ENCODE measurements around the gene NES.
A peak's percentile ranks its signal among the peaks of the same experiment; 100 is the strongest.

The NES gene

DNA sequence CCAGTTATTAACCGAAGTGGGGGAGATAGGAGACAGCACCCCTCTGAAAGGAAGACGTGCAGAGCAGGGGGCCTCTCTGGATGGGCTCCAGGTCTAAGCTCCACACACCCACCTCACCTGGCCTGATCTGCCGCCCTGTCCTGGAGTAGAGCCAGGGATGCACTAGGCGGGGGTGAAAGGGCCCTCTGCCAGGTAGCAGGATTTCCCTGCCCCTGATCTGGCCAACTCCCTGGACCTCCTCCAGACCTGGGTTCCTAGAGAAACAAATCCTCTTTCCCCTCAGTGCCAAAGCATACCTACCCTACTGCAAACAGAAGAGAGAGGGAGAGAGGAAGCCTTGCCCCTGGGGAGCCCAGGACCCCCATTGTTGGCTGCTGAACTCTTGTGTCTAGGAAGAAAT, 26.1 kb upstream of the NES start:
- no peak for DNase-seq

DNA sequence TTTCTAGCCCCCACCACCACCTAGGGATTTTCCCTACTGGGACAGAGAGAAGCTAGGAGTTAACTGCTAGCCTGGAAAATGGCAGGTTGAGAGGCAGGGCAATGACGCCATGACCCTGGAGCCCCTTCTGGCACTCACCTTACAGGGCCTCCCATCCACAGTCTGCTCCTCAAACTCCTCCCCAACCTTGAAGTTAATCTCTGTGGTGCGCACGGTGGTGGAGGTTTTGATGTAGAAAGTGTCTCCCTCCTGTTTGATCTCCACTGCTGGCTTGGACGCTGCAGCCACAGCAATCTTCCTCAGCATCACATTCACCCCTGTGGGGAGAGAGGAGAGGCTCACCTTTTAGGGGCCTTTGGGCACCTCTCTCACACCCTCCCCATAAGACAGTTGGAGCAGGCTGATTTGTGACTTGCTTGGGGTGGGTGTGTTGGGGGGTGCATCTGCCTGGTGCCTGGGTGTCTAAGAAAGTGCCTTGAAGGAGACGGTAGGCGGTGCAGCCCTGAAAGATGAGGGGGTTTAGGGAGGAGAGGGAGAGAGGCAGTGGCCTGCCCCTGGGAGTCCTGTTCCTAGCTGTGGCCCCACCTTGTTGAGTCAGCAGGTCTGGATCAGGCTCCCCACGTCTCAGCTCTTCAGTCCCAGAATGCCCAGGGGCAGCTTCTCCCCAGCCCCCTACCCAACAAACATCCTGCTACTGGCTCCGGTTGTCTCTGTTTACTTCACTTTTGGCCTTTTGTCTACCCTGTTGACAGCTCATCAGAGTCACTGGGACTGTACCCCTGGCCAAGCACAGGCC, 23.7 kb upstream of the NES start:
- no peak for DNase-seq

DNA sequence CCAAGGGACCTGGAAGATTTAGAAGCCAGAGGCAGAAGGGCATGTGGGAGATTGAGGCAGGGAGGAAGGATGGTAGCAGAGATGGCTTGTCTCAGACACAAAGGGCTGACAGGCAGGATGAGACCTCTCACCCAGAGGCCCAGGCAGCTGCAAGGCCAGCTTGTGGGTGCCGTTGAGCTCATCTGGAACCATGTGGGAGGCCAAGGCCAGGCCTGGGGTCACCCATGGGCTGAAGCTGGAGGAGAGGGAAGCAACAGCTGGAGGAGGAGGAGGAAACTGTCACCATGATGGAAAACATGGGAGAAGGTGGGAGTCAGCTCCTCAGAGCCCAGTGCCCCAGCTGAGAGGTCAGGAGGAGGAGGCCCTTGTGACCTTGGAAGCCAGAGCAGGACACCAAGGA, 21.8 kb upstream of the NES start:
- no peak for DNase-seq

DNA sequence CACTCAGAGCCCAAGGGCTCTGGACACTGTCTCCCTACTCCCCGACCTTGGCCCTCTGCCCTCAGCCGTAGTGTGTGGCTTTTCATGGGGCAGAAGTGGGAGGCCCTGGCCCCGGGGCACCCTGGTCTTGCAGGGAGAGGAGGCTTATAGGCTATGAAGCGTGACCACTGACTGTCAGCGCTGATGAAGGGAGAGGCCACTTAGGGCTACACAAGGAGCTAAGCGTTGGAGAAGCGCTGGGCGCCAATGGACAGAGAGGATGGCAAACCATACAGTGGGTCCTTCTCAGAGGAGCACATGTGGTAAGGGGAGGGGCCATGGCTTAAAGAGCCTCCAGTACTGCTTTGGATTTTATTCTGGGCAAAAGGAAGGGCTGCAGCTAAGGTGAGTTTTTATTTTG, 20.3 kb upstream of the NES start:
- DNase-seq: peak; percentile 87

DNA sequence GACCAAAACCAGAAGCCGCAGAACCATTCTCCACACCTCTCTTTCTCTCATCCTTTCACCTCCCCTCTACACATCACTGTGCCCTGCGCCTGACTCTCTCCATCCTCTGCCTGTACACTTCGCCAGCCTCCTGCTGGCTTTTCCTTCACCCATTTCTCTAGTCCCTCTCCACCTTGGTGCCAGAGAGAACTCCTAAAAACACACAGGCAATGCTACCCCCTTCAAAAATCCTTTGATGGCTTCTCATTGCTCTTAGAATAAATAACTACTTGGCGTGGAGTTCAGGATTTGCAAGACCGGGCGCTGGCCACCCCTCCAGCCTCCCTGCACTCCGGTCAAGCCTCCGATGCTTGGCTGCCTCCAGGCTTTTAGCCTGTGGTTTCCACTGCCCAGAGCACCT, 19.5 kb upstream of the NES start:
- no peak for DNase-seq

DNA sequence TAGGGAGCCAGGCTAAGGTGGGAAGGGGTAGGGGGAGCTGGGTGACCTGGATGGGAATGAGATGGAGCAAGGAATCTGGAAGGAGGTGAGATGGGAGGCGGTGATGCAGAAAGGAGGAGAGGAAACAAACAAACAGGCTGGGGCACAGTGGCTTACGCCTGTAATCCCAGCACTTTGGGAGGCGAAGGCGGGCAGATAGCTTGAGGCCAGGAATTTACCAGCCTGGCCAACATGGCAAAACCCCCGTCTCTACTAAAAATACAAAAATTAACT, 17.4 kb upstream of the NES start:
- DNase-seq: no peak

DNA sequence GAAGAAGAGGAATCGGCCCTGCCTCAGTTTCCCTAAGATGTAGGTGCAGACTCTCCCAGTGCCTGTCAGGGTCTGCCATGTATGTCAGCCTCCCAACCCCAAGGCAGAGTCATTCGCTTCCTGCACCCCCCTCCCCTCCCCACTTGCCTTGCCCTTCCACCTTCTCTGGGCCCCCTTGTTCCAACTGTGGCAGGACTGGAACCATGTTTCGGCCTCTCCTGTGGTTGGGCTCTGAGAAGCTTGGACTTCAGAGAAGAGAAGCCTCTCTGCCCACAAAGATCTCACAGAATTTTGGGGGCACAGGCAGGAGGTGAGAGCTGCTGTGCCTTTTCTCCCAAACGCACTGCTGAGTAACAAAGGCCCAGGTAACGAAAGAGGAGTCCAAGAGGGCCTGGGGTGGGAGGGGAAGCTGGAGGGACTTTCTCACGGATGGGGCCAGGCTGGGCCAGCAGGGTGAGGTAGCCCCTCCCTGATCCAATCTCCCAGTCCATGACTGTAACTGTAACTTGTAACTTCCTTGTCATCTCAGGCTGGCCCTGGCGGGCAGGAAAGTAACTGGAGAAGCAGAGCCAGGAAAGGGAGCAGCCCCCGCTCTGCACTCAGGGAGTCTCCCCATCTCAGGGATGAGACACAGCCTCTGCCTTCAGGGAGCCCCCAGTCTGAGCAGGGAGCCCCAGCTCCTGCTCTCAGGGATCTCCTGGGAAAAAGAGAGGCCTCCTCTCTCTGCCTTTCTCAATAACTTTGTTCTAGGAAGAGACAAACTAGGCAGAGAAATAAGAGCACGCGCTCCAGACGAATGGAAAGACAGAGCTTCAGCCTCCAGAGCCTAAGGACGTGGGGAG, 16.9 kb upstream of the NES start:
- DNase-seq: no peak

DNA sequence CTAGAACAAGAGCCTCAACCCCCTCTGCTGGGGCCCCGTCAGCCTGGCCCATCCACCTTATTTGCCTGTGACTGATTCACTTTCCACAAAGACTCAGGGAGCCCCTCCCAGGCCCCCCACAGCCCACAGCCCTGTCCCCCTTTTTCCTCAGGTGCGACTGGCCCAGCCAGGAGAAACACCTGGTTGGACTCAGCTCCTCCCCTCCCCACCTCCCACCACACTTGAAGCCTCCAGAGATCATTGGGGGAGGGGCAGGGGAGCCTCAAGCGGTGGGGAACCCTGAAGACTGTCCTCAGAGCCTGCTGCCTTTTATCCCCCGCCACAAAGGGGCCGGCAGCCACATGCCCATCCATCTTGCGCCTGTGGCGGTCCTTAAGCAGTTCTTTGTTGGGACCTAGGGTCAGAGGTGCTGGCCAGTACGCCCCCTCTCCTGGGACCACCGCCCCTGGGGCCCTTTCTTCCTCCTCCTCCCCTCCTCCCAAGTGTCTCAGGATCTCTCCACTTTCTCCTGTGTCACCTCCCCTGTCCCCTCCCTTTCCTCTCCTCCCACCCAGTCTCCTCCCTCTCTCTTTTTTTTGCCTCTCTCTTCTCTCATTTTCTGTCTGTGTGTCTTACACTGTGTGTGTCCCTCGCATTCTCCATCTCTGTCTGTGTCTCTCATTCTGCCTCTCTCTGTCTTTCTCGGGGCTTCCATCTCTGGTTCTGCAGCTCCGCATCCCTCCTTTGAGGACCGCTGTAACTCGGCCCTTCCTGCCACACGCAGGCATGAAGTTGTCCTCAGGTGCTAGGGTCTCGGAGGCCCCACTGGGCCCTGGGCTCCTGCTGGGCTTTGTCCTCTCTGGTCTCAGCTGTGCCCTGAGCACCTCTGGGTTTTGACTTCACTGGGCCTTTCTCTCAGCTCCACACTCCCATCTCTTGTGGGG, 16.0 kb upstream of the NES start:
- peak; percentile 92 for DNase-seq

DNA sequence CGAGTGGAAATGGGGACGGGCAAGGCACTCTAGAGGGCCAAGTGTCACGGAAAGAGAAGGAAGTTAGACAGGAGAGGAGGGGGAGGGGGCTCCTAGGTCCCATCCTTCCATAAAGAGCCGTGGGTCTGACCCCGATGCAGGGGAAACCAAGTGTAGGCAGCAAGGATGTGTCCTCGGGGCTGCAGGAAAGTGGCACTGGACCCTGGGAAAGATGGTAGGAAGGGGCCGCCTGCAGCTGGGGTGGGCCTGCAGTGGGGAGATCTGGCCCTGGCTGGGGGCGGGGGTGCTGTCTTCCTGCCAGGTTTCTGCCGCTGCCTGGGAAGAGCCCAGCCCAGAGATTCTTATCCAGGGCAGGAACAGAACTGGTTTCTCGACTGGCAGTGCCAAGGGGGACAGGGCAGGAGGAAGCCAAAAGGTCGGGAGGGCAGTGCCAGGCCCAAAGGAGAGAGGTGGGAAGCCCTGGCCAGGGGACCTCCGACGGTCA, 15.3 kb upstream of the NES start:
- DNase-seq: no peak

DNA sequence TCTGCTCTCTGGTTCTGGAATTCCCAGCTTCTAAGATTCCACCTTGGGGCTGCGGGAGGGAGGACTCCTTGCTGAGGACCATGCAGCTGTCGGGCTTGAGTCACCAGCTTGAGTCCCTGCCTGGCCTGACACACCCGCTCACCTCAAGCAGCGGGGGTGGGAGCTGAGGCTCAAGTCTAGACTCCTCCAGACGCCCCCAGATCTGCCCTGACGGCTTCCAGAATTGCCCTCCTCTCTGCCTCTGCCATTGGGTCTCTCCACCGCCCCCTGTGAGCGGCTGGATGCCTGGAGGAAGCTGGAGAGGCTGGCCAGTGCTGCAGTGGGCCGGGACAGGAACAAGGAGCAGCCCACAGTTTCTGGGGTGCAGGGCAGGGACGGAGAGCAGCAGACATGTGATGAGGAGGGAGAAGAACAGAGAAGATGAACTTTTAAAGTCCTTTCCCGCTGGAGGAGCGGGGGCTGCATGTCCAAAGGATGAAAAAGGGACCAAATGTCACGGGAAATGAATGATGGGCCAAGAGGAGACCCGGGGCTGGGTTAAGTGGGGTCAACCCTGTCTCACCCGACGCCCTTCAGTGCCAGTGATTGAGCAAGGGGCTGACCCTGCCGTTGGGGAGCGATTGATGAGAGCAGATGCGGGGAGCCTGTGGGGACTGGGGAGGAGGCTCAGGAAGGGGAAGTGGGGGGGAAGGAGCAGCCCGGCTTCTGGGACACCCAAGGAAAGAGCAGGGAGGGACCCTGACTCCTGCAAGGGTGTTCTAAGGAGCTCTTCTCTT, 14.6 kb upstream of the NES start:
- no peak for DNase-seq

DNA sequence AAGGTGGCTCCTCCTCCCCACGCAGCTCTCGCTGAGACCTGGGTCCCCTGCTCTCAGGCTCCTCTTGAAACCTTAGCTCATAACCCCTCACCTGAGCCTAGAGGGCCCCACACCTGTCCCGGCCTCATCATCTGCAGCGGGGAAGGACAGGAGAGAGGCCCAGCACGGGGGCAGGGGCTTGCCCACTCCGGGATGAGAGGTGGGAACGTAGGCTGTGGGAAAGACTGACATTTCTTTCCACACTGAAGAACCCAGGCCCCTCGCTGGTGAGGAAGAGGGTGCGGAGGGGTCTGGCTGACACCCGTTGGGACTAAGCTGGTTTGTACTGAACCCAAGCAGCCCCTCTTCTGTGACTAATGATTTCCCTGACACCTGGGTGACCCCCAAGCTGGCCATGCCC, 14.0 kb upstream of the NES start:
- DNase-seq: no peak

DNA sequence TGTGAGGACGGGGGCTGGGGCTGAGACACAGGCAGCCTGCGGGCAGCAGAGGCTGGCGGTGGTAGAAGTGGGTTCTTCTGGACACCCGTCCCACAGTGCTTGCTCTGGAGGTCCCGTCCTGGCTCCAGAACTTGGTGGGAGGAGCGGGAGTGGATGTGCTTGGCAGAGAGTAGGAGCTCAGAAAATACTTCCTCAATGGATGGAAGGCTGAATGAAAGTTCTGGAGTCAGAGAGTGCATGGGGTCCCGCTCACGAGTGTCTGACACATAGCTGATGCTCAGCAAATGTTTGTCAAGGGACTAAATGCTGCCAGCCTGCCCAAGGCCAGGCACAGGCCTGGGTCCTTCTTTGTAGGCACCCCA, 13.4 kb upstream of the NES start:
- no peak for DNase-seq

DNA sequence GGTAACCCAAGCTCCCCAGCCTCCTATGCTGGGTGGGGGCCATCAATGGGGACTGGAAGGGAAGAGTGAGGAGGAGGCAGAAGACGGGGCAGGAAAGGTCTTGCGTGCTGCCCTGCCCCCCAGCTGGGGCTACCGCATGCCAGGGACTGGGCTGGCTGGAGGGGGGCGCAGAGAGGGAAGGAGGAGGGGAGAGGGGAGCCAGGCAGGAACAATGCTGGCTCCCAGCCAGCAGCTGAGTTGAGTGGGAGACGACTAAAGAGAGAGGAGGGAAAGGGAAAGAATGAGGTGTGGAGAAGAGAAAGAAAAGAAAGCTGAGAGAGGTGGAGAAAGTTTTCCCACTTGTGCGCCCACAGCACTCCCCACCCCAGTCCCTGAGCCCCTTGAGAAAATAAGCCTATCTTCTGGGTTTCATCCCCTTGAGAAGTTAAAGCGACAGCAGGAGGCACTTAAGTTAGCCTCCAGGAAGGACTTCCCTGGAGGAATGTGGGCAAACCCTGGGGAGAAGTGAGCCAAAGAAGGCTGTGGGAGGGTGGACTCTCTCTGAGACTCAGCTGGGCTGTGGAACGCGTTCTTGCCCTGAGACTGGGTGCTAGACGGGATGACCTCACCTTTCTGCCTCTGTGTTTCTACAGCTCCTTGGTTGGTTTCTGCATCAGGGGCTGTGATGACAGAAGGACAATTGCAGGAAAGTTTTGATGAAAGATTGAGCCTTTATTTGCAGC, 12.9 kb upstream of the NES start:
- no peak for DNase-seq

DNA sequence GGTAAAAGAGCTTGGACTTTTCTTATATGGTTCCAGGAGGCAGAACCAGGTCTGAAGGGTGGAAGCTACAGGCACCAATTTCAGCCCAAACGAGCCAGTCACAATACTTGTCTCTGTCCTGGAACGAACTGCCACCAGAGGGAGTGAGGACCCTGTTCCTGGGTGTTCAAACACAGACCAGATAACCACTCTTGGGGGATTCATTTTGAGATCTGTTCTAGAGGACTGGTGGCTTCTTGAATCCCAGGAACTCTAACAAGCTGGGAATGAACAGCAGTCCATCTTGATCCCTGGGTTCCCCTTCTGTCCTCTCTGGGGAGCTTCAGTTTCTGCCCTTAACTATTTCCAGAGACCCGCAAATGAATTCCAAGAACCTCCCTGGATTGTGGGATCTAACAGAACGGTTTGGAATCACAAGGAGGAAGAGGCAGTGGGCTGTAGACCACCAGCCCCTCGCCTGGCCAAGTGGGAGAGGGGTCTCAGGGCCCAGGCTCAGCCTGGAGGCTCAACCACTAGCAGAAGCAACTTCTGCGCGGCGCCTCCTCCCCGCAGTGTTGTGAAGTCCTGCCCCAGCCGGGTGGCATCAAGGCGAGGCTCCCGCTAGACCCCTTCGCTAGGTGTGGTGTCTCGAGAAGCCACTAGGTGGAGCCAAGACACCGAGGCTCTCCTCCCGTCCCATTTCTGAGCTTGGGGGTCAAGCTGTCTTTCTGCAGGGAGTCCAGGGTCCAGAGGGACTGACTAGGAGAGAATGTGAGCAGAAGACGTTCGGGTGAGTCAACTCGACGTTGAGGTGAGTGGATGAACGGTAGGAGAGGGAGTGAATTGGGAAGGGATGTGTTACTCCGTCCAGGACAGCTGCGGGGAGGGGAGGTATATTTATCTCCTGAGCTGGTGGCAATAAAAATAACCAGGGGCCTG, 12.1 kb upstream of the NES start:
- peak; percentile 84 for DNase-seq

DNA sequence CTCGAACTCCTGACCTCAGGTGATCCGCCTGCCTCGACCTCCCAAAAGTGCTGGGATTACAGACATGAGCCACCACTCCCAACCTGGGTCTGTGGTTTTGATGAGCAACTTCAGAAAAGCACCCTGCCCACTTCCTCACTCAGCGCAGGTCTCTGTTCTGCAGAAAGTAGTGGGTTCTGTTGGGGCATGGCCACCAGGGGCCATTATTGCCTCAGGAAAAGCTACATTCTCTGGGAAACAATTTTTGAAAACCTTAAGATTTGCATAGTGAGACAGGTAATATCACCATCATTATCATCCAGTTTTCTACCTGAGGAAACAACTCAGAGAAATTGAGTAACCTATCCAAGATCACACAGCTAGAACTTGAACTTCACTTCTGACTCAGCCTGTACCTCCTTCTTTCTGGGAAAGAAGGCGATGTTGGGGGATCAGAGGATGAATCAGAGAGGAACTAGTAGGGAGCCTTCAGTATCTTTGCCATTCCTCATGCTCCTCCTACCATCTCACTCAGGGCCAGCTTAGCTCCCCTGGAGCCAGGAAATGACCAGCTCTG, 7.1 kb upstream of the NES start:
- no peak for DNase-seq

DNA sequence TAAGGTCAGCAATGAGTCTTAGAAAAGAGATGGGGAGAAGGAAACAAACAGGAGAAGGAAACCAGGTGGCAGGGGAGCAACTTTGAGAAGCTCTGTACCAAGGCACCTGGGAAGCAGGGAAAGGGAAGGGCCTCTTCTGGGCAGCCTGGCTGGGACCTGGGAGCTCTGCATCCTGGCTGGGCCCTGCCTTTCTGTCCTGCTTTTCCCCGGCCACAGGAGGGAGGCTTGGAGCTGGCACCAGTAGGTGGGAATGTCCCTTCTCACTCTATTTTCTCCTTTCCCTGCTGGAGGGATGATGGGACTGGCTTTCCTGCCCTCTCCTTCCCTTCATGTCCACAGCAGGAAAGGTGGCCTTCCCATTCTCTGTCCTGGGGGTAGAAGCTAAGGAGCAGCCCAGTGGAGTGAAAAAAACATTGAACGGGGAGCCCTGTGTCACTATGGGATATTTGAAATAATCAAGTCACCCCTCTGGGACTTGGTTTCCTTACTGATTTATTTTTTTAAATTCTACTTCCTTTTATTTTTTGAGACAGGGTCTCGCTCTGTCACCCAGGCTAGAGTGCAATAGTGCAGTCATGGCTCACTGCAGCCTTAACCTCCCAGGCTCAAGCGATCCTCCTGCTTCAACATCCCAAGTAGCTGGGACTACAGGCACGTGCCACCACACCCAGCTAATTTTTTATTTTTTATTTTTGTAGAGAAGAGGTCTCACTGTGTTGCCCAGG, 5.1 kb upstream of the NES start:
- DNase-seq: no peak

DNA sequence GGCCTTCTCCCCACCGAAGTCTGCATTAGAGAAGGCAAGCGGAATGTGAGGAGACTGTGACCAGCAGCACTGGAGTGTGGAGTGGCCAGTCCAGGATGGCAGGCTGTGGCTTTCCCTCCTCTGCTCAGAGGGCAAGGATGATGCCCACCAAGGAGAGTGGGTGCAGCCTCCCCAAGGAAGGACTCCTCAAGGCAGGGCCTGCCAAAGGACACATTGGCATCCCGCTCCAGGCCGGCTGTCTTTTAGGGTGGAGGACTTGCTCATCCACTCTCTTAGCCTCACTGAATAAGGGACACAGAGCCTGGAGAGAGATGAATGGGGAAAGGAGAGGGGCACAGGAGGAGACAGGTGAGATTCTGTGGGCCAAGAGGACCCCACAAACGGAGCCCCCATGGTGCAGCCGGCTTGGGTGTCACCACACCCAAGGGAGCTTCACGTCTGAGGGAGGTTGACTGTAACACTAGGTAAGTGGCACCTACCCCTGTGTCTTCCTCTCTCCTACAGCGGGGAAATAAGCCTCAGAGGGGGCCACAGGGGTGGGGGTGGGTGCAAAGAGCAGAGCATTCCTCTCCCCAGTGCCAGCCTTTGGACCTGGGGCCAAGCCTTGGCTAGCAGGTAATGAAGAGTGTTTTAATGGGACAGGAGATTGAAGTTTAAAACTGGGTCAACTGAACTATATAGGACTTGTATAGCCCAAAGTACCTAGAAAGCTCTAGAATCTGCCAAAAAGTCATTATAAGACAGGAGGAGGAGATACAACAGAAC, 4.2 kb upstream of the NES start:
- no peak for DNase-seq

DNA sequence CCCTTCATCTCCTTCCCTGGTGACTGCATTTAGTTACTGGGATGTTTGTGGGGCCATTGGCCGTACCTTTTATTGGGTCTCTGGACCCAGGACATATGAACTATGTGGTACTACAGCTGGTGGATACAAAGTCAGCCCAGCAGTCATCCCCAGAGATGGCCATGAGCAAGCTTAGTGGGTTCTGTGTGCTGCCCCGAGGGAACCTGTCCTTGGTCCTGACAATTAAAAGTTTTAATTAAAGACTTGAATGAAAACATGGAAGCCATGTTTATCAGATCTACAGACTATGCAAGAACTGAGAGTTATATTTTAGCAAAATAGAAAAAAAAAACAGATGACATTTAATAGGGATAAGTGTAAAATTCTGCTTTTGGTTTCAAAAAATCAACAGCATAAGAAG, 2.8 kb upstream of the NES start:
- no peak for DNase-seq
